Panc1 (cell line): ENCODE results near the gene NLRP14.

Source experiments
- CTCF ChIP-seq: fragments of 450-650 bp; IDR thresholded peaks from 2 replicates; pipeline ENCODE4 v1.5.1; 2017; ENCODE audit warnings: mild to moderate bottlenecking
- POLR2AphosphoS5 ChIP-seq: IDR thresholded peaks from 2 replicates; pipeline ENCODE4 v1.6.1; 2012; ENCODE audit warnings: mild to moderate bottlenecking, low read depth, low read length, moderate library complexity
- SIN3A ChIP-seq: IDR thresholded peaks from 2 replicates; pipeline ENCODE4 v1.6.1; 2012; ENCODE audit warnings: low read depth, mild to moderate bottlenecking, low read length, moderate library complexity, borderline replicate concordance; ENCODE audit not compliant: insufficient read depth

- TF ChIP-seq CTCF (no peak), POLR2AphosphoS5 (no peak), SIN3A (no peak)
These were observed 27.5 kb upstream of the NLRP14 start for GRCh38 chr11:6992457-6993417.
